Measurements from ENCODE around the gene PDIA2.

The PDIA2 gene

GRCh38 chr16:273547-274421 is 9.2 kb upstream of the PDIA2 start:
- Histone ChIP-seq H3K27me3 (peaks cover 70% of the 10 kb centered on the region), H3K36me3 (no peaks in the 10 kb centered on the region), H3K27ac (no peak overlapping the region), H3K4me3 (ENCODE audit: low read depth in 1 of 2, low read length in 1 of 2) (no peak overlapping the region), H3K9me3 (no peaks in the 10 kb centered on the region), H3K4me1 (ENCODE audit: control insufficient read depth in 1 of 2, insufficient read depth in 1 of 2, low read depth in 1 of 2, low read length in 1 of 2) (peaks cover 0 to 3% of the 10 kb centered on the region in 2 experiments)
- no peak for TF ChIP-seq CTCF (IDR thresholded peaks at IDR 0.05)

GRCh38 chr16:275041-275641 is 7.8 kb upstream of the PDIA2 start:
- Histone ChIP-seq H3K4me1 (ENCODE audit: control insufficient read depth in 1 of 2, insufficient read depth in 1 of 2, low read depth in 1 of 2, low read length in 1 of 2) (peaks cover 0 to 3% of the 10 kb centered on the region in 2 experiments), H3K4me3 (ENCODE audit: low read depth in 1 of 2, low read length in 1 of 2) (no peak overlapping the region), H3K9me3 (no peaks in the 10 kb centered on the region), H3K27me3 (peaks cover 79% of the 10 kb centered on the region), H3K27ac (no peak overlapping the region), H3K36me3 (no peaks in the 10 kb centered on the region)
- TF ChIP-seq CTCF (IDR thresholded peaks at IDR 0.05) = no peak

GRCh38 chr16:275786-276232 is 7.2 kb upstream of the PDIA2 start, which contains the start of gene RGS11:
Gene RGS11, minus strand, starts transcription at chr16:275944. Its CDS starts 33 bp downstream, at chr16:275911.
- no peaks in the 10 kb centered on the region for H3K36me3 ChIP-seq
- peaks cover 84% of the 10 kb centered on the region for H3K27me3 ChIP-seq
- H3K27ac ChIP-seq = no peak within 1 kb of the TSS
- no peak for TF ChIP-seq CTCF (IDR thresholded peaks at IDR 0.05)
- H3K4me3 ChIP-seq (ENCODE audit: low read depth in 1 of 2, low read length in 1 of 2) = no peak within 1 kb of the TSS
- H3K9me3 ChIP-seq = no peaks in the 10 kb centered on the region
- peaks cover 0 to 6% of the 10 kb centered on the region in 2 experiments for H3K4me1 ChIP-seq (ENCODE audit: control insufficient read depth in 1 of 2, insufficient read depth in 1 of 2, low read depth in 1 of 2, low read length in 1 of 2)

GRCh38 chr16:276426-277077 is 6.4 kb upstream of the PDIA2 start:
- peaks cover 92% of the 10 kb centered on the region for H3K27me3 ChIP-seq
- H3K36me3 ChIP-seq = no peaks in the 10 kb centered on the region

More at GRCh38 chr16:276426-277077, 6.4 kb upstream of the PDIA2 start:
- TF ChIP-seq CTCF (IDR thresholded peaks at IDR 0.05) = no peak
- H3K9me3 ChIP-seq = no peaks in the 10 kb centered on the region
- no peak overlapping the region for H3K4me3 ChIP-seq (ENCODE audit: low read depth in 1 of 2, low read length in 1 of 2)
- H3K4me1 ChIP-seq (ENCODE audit: control insufficient read depth in 1 of 2, insufficient read depth in 1 of 2, low read depth in 1 of 2, low read length in 1 of 2) = peaks cover 0 to 7% of the 10 kb centered on the region in 2 experiments
- no peak overlapping the region for H3K27ac ChIP-seq

Data from neutrophil (primary cell).